Activated T-cell treated with anti-CD3 and anti-CD28 coated beads for 1 hour (primary cell): ENCODE measurements around the gene CACNA1D.
"Not testable (repeated sequence)": the region's sequence is repeated elsewhere in the genome, so short reads cannot be mapped to it uniquely, and the experiment has no call there.

Experiments used
- DNase-seq: peaks from one replicate; pipeline ENCODE4 v3.0.0-alpha.2; 2020; ENCODE audit warnings: low read depth

The CACNA1D gene

GRCh38 chr3:53493963-53494791 lies at the start of gene CACNA1D:
CACNA1D (plus strand) TSS chr3:53494611; CDS start chr3:53495167, 556 bp downstream.
- no peak for DNase-seq

DNA sequence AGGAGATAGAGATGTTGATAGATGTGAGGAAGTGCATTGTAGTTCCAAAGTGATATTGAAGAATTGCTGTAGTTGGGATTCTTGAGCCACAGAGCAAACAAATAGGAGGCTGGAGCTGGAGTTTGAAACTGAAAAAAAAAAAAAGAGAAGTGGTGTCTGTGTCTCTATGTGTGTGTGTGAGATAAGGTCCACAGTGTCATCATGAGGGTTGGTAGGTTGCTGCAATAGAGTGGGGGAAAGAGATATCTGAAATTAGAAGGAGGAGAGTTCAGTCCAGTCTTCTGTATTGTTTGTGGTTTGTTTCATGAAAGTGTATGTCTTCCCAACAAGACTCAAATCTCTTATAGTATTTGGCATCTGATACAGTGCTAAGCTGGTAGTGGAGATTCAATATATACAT lies 37.3 kb upstream of the CACNA1D start:
- DNase-seq, result no peak

GRCh38 chr3:53460326-53460725 lies 34.1 kb upstream of the CACNA1D start:
- no peak for DNase-seq

- no peak for DNase-seq
Measured at GRCh38 chr3:53464424-53464823, 30.0 kb upstream of the CACNA1D start.

- not testable (repeated sequence) for DNase-seq
Measured at GRCh38 chr3:53469758-53470157, 24.7 kb upstream of the CACNA1D start.

DNA sequence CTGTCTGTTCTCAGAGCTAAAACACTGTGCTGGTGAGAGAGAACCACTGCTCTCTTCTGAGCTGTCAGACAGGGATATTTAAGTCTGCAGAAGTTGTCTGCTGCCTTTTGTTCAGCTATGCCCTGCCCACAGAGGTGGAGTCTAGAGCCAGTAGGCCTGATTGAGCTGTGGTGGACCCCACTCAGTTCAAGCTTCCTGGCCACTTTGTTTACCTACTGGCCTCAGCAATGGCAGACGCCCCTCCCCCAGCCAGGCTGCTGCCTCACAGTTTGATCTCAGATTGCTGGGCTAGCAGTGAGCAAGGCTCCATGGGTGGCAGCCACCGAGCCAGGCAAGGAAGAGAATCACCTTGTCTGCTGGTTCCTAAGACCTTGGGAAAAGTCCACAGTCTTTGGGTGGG lies 21.0 kb upstream of the CACNA1D start:
- no peak for DNase-seq

DNA sequence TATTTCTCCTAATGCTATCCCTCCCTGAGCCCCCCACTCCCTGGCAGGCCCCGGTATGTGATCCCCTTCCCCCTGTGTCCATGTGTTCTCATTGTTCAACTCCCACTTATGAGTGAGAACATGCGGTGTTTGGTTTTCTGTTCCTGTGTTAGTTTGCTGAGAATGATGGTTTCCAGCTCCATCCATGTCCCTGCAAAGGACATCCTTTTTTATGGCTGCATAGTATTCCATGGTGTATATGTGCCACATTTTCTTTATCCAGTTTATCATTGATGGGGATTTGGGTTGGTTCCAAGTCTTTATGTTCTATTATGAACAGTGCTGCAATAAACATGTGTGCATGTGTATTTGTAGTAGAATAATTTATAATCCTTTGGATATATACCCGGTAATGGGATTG lies 18.0 kb upstream of the CACNA1D start:
- not testable (repeated sequence) for DNase-seq

DNA sequence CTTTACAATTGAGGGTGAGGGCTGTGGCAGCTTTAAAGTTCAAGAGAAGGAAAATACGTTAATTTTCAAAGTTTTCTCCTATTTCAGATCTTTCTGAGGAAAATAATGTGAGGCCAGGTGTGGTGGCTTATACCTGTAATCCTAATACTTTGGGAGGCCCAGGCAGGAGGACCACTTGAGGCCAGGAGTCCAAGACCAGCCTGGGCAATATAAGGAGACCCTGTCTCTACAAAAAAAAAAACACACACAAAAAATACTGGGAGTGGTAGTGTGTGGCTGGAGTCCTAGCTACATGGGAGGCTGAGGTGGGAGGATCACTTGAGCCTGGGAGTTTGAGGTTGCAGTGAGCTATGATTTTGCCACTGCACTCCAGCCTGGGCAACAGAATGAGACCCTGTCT lies 16.7 kb upstream of the CACNA1D start:
- not testable (repeated sequence) for DNase-seq

GRCh38 chr3:53478166-53478830 lies 16.1 kb upstream of the CACNA1D start:
- DNase-seq, result no peak

DNA sequence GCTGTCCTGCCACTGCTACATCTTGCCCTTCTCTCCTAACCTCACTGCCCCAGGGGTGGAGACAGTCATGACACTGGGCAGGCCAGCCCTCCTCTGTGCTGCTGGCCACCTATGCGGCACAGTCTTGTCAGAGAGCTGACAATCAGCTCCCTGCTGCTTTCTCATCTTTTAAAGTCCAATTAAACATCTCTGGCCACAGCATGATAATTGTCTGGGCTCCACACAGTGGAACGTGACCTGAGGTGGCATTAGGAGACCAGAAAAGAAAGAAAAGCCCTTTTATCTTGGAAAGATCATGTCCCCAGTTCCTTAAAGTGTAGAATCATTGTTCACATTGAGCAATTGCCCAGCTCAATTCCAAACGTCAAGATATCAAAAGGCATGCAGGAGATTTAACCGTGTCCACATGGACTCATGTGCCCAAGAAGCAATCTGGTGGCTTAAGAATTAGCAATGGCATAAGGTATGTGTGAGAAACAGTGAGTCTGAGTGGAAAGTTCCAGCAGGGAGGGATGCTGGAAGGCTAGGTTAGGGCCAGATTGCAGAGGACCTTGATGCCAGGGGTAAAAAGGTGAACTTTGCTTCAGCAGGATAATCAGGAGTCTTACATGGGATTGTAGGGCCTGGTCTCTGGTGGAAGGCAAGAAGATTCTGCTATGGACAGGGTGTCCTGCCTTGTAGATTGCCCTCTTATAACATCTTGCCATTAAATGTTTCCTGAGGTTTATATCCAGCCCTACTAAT lies 15.3 kb upstream of the CACNA1D start:
- DNase-seq, result no peak

- DNase-seq, result no peak
Measured at GRCh38 chr3:53482227-53482626, 12.2 kb upstream of the CACNA1D start.

GRCh38 chr3:53483821-53484220 lies 10.6 kb upstream of the CACNA1D start:
- DNase-seq, result no peak

GRCh38 chr3:53484984-53485383 lies 9.4 kb upstream of the CACNA1D start:
- no peak for DNase-seq

DNA sequence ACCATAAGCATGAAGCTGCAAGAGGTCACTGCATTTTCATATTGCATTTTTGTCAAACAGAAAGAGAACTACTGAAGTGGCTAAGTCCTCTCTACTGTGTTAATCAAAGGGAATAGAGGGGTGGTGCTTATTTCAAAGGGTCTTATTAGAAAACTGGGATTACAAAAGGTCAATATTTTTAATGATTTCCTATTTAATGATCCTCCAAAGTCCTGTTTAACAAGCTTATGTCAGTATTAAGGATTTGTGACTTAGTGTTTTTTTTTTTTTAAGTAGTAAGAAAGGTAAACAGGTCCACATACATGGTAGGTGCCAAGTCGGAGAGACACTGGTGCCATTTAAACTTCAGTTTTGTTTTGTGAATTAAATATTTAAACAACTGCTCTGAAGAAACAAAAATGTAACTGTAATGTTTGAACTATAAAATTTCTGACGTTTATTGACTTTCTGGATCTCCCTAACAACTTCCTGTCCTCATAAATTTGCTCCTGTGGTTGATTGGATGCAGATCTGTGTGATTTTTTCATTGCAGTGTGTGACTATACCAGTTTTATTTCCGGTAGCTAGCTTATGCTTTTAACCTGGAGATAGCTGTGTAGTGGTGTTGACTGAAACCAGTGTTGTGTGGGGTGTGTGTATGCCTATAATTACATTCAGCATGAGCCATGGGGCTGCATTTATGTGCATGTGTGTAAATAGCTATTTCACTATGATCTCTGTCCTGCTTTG lies 8.6 kb upstream of the CACNA1D start:
- DNase-seq, result no peak

DNA sequence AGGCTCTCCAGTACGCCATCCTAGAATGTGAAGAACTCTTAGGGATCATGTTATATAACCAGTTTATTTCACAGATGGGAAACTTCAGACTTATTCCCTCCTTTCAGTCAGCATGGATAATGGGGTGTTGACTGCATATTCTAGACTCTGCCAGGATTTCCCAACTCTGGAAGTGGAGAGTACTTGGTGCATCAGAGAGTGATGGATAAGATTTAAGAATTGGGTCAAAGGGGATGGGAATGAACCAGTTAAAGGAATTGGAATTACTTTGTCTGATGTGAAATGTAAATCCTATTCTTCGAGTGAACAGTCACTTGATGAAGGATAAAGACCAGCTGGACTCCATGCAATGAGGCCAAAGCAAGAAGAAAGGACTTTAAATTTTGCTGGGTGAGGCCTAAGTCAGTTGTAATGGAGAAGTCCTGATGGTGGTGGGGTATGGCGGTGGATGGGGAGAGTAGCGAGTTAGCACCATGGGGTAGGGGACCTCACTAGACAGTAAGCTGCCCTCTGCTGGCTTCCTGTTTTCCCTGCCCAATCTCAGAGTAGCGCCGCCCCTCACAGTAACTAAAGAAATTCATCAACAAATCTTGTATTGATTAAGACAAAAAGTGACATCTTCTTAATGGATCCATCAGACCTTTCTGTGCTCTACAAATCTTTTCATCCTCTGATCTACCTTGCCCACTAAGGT lies 7.3 kb upstream of the CACNA1D start:
- DNase-seq, result no peak

DNA sequence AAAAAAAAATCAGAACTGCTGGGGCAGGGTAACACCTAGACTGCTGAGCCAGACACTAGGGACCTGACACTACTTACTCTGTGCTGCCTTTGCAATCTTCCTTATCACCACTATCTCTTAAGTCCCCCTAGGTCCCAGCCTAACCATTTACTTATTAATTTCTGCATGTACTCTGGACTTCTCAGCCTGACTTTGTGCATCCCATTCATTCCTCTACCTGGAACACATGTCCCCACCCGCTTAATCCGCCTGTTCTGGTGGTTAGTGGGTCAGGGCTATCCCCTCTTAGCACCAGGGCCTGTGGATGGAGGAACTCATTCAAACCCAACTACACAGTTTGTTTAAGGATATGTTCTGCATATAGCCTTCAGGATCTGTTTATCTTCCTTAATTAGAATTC lies 5.0 kb upstream of the CACNA1D start:
- no peak for DNase-seq

DNA sequence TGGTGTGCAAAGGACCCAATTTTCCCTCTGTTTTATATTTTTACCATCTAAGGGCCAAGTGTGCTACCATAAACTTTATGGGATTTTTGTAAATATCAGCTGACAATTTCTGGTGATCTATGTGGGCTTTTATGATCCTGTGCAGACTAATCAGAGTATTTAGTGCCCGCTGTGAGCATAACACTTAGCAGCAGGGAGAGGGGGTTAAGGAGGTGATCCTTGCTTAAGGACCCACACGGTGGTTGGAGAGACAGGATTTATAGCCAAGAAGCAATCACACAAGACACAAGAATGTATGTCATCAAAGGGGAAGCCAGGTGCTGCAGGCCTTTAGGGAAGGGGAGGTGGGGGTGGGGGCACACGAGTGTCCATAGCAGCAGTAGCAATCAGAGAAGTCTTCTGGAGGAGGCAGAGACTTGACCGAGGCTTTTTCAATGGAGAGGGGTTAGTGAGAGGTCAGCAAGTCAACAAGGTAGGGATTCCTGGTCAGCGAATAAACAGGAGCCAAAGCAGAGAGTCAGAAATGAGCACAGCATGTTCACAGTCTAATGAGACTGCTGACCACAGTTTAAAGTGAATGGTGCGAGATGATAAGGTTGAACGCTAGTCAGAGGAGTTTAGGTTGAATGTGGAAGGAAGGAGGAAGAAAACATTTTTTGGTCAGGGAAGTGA lies 4.5 kb upstream of the CACNA1D start:
- DNase-seq, result no peak

DNA sequence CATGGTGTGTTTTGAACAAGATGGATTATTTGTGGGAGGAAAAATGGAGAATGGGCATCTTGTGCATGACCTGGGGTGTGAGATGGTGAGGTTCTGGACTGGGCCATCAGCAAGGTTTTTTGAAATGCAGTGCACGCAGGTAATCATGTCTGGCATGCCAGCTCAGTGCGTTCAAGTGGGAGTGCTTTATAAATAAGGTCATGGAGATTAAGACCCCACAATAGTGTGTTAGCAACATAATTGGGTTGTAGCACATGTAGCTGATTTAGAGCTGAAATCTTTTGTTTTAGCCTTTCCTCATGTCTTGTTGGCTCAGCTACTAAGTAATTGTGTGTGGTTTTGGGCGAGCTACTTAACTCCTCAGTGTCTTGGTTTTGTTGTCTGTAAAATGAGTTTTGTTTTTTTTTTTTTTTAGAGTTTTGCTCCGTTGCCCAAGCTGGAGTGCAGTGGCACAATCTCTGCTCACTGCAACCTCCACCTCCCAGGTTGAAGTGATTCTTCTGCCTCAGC lies 3.9 kb upstream of the CACNA1D start:
- DNase-seq, result no peak

GRCh38 chr3:53491276-53491675 lies 3.1 kb upstream of the CACNA1D start:
- DNase-seq, result no peak

DNA sequence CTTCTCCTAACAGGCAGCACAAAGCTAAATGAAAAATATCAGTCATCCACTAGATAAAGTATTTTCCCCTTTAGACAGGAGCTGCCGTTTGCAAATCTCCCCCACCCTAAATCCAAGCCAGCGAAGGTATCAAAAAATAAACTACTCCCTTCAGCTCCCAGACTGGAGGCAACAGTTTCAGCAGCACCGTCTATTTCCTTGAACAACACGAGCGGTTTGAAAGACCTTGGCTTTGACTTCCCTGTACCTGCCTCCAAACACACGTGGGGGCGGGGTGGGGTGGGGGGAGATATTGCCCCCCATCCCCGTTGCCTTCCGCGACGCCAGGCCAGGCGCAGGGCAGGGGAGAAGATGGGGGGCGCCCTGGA lies 832 bp upstream of the CACNA1D start:
- no peak for DNase-seq

DNA sequence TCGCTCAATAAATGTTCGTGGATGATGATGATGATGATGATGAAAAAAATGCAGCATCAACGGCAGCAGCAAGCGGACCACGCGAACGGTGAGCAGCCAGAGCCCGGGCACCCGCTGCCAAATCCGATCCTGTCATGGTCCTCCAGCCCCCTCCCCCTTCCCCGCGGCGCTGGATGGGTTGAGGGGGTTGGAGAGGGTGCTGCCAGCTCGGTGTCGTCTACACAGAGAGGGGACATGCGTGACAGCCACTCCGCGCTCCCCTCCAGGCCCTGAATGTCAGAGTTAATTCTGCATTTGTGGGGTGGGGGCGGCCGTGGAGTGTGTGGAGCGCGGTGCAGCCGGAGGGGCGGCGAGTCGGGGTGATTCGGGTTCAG lies 722 bp downstream of the CACNA1D start:
- no peak for DNase-seq
